Right cardiac atrium (tissue), 5 donors: ENCODE data around the gene P2RY6. TPM values are rescaled to one million over a fixed set of nuclear protein-coding genes. Genes with fewer than 3 reads are reported as not detected.

Experiments used
- ATAC-seq, 2 donors: fragments of 200-7000 bp; cut with Tn5 transposase; one replicate each; pipeline versions ENCODE4 v1.8.0 to v1.9.1; 2020; ENCODE audit warnings: moderate library complexity in 2 of 2, mild to moderate bottlenecking in 1 of 2
- DNase-seq, 3 donors: peaks; one replicate each; pipeline ENCODE4 v3.0.0-alpha.2; 2020
- H3K27ac ChIP-seq: one replicate; pipeline ENCODE4 v1.5.1; 2013; ENCODE audit warnings: mild to moderate bottlenecking, low read length, control low read depth, moderate library complexity
- H3K27me3 ChIP-seq: one replicate; pipeline ENCODE4 v1.6.1; 2013; ENCODE audit not compliant: control insufficient read depth, insufficient read depth
- H3K4me1 ChIP-seq: one replicate; pipeline ENCODE4 v1.6.1; 2013; ENCODE audit warnings: low read length; ENCODE audit not compliant: control insufficient read depth, insufficient read depth
- H3K4me3 ChIP-seq: one replicate; pipeline ENCODE4 v1.5.1; 2013; ENCODE audit warnings: low read length, control low read depth
- H3K9me3 ChIP-seq: one replicate; pipeline ENCODE4 v1.6.1; 2013; ENCODE audit warnings: low read length; ENCODE audit not compliant: control insufficient read depth
- WGBS: extraction: QIAGEN DNeasy Blood & Tissue Kit; methylation state at CpG from one replicate; pipeline ENCODE4 v1.1.7; 2013; 5-methylcytosine and 5-hydroxymethylcytosine counted together
- intact Hi-C, 4 donors: fragments of 100-400 bp; cut with DNase I; formaldehyde crosslinking; loops; one replicate each; pipeline versions ENCODE4 v1.11.0 to v1.14.0; 2022 to 2023
- polyA plus RNA-seq: library from polyadenylated mRNA; stranded (reverse); fragments of 200-250 nt; gene quantifications from one replicate; pipeline ENCODE4 v1.2.3, GENCODE V29; 2013
- total RNA-seq, 4 donors: library from RNA; stranded (reverse); fragmentation: NEBNext Ultra II Directional; extraction: Animal tissue kit (Norgen Biotek cat#: 25700); gene quantifications; one replicate each; pipeline ENCODE4 v1.2.1, GENCODE V29; 2021
- donor health status: healthy with polysubstance abuse.
- donor health status: DM: no; HTN: yes; CAD: no.
- donor health status: DM: no; HTN: no; CAD: no.
- donor health status: DM: no; HTN: yes; CAD: no; lungs with severe emphysema.
- donor health status: DM: yes; HTN: yes; CAD: no.

P2RY6 gene
- total and polyA plus RNA-seq, 5 donors: 0.70 to 2.7 (median 1.9) TPM

DNA sequence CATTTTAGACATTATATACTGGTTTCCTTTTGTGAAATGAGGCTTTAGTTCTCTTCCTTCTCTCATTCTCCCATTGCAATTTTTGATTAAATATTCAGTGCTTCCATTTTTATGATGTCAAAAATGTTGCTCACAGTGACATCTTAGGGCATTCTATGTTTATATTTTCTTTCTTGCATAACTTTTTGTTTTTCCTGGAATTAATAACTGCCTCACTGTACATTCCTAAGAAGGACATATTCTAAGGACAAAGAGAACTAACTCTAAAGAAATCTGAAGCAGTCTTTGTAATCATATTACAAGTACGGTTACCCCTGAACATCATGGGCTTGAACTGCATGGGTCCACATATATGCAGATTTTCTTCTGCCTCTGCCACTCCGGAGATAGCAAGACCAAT is 25.8 kb upstream of the P2RY6 start:
- 77% methylated on average over 2 of the region's 2 CpGs for WGBS
- intact Hi-C loops: loop anchor here in 2 of 4 donors (10.0 kb wide), 2 partner anchors 412 to 422 kb away; no protein-coding TSS in a partner anchor
- no peaks in the 10 kb centered on the region for H3K27me3 ChIP-seq
- DNase-seq (no peak), ATAC-seq (no peak)
- H3K4me1 ChIP-seq: peaks cover 3% of the 10 kb centered on the region
- H3K9me3 ChIP-seq: no peaks in the 10 kb centered on the region
- H3K27ac ChIP-seq: no peak overlapping the region
- no peak overlapping the region for H3K4me3 ChIP-seq

DNA sequence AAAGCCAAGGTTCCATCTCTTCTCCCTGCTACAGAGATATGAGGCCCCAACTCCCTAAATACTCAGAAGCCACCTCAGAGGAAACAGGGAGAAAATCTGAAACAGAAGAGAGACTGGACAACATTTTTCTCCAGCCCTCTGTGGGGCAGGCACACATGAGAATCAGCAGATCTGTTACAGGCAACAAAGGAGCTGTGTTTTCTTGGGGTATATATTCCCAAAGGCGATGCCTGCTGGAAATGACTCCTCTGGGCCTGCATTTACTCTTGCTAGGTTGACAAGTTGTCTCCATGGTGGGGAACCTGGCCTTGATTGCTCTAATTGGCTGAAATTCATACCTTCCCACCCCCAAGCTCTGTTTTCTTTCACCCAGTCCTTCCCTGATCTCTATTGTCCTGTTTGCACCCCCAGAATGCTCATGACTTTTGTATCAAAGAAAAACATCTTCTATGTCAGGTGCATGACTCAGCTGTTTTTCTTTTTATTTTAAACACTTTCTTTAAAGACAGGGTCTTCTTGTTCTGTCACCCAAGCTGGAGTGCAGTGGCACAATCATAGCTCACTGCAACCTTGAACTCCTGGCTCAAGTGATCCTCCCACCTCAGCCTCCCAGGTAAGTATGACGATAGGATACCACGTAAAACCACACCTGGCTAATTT is 23.5 kb upstream of the P2RY6 start:
- WGBS: 97% methylated on average over 3 of the region's 3 CpGs
- no peaks in the 10 kb centered on the region for H3K27me3 ChIP-seq
- H3K27ac ChIP-seq: no peak overlapping the region
- no peak overlapping the region for H3K4me3 ChIP-seq
- intact Hi-C loops: loop anchor here in 2 of 4 donors (10.0 kb wide), 2 partner anchors 414 to 424 kb away; no protein-coding TSS in a partner anchor
- DNase-seq (no peak), ATAC-seq (no peak)
- H3K9me3 ChIP-seq: no peaks in the 10 kb centered on the region
- no peaks in the 10 kb centered on the region for H3K4me1 ChIP-seq

DNA sequence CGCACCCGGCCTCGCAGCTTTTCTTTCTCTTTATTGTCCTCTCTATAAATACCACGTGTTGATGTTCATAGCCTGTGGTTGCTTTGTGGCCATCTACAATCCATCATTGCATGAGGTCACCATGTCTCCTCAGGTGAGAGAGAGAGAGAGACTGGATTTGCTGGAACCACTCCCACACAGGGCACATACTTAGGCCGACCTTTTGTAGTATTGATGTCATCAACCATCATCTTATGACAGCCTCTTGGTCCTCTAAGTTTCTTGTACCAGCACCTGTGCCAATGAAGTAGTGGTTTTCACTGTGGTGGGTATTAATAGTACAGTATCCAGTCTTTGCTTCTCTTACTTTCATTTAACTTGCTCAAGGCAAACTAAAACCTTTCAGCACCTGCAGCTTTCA is 22.8 kb upstream of the P2RY6 start:
- DNase-seq (no peak), ATAC-seq (peak in 1 of 2 donors; percentile 29)
- H3K27ac ChIP-seq: no peak overlapping the region
- no peaks in the 10 kb centered on the region for H3K27me3 ChIP-seq
- 85% methylated on average over 5 of the region's 5 CpGs for WGBS
- H3K9me3 ChIP-seq: no peaks in the 10 kb centered on the region
- H3K4me3 ChIP-seq: no peak overlapping the region
- H3K4me1 ChIP-seq: no peaks in the 10 kb centered on the region
- intact Hi-C loops: loop anchor here in 2 of 4 donors (10.0 kb wide), 2 partner anchors 415 to 425 kb away; no protein-coding TSS in a partner anchor

GRCh38 chr11:73249853-73250783 is 22.0 kb upstream of the P2RY6 start:
- Histone ChIP-seq H3K4me1 (no peaks in the 10 kb centered on the region), H3K27me3 (no peaks in the 10 kb centered on the region), H3K27ac (no peak overlapping the region), H3K4me3 (no peak overlapping the region), H3K9me3 (no peaks in the 10 kb centered on the region)
- 94% methylated on average over 11 of the region's 11 CpGs for WGBS
- DNase-seq: no peak
- no peak for ATAC-seq
- intact Hi-C loops: loop anchor here in 2 of 4 donors (10.0 kb wide), 2 partner anchors 415 to 425 kb away; no protein-coding TSS in a partner anchor

- ATAC-seq (no peak), DNase-seq (no peak)
- Histone ChIP-seq H3K9me3 (no peaks in the 10 kb centered on the region), H3K27ac (no peak overlapping the region), H3K4me1 (peaks cover 4% of the 10 kb centered on the region), H3K4me3 (no peak overlapping the region), H3K27me3 (no peaks in the 10 kb centered on the region)
- intact Hi-C loops: no loop called here
- 71% methylated on average over 4 of the region's 4 CpGs for WGBS
These were observed 19.5 kb upstream of the P2RY6 start for GRCh38 chr11:73252577-73253191.

GRCh38 chr11:73257342-73258103 is 14.6 kb upstream of the P2RY6 start:
- H3K4me1 ChIP-seq: peaks cover 11% of the 10 kb centered on the region
- peak; percentile 78 to 85 (median 82) for DNase-seq
- H3K27ac ChIP-seq: peak overlapping the region; percentile 1
- no peaks in the 10 kb centered on the region for H3K27me3 ChIP-seq
- no peak overlapping the region for H3K4me3 ChIP-seq
- H3K9me3 ChIP-seq: no peaks in the 10 kb centered on the region
- WGBS: 51% methylated on average over 6 of the region's 6 CpGs
- peak; percentile 76 to 83 for ATAC-seq
- intact Hi-C loops: no loop called here

DNA sequence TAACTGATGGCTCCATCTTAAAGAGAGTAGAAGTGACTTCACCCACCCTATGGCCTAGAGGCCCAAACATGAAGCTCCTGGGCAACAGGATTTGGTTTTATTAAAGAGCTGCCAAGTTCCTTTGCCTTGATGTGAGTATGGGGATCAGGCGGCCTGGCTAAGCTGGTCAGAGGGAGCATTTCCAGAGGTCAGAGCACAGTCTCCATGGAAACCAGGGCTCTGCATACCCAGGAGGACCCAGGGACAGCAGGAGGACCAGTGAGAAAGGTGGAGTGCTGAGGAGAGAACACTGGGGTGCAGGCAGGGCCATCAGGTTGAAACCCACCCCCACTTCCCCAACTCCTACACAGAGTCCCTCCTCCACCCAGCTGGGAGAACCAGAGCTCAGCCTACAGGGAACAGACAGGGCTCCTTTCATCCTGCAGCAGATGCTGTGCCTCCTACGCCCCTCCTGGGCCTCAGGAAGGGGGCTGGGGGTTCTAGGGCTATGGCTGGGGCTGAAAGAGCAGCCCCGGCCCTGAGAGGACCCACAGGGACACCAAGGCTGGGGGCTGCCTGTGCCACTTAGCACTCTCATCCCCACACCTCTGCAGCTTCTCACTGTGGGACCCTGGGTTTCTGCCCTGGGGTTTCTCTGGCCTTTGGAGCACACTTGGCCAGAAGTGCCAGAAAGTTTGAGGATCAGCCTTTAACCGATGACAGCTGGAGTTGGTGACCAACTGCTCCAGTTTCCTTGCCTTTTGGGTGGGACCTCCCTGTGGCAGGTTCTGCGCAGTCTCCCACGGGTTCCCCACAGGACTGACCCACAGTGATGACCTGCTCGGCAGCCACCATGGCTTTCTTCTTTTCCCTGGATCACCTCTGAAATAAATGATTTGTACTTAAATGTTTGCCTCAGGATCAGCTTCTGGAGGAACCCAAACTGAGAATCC is 13.8 kb upstream of the P2RY6 start:
- H3K9me3 ChIP-seq: no peaks in the 10 kb centered on the region
- no peaks in the 10 kb centered on the region for H3K27me3 ChIP-seq
- peak in 1 of 3 donors; percentile 20 for DNase-seq
- peaks cover 11% of the 10 kb centered on the region for H3K4me1 ChIP-seq
- ATAC-seq: peak; percentile 9 to 14
- no peak overlapping the region for H3K4me3 ChIP-seq
- intact Hi-C loops: no loop called here
- 79% methylated on average over 7 of the region's 7 CpGs for WGBS
- H3K27ac ChIP-seq: peak overlapping the region; percentile 1

GRCh38 chr11:73259406-73260126 is 12.6 kb upstream of the P2RY6 start:
- Histone ChIP-seq H3K4me3 (no peak overlapping the region), H3K4me1 (peaks cover 11% of the 10 kb centered on the region), H3K27ac (no peak overlapping the region), H3K9me3 (no peaks in the 10 kb centered on the region), H3K27me3 (no peaks in the 10 kb centered on the region)
- intact Hi-C loops: no loop called here
- WGBS: 93% methylated on average over 3 of the region's 3 CpGs
- no peak for ATAC-seq
- DNase-seq: no peak

DNA sequence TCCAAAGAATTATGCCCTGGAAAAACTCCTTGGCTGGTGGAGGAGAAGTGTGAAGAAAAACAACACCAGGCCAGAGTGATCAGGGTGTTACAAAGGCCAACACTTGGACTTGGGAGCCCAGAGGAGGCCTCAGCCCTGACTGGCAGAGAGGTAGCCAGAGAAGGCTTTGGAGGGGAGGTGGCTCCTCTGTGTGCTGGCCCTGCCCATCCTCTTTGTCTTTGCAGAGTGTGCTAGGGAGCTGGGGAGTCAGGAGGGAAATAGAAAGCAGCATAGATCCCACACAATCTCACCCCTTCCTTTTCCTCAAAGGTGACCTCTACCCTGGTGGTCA is 12.0 kb upstream of the P2RY6 start:
- ATAC-seq: no peak
- Histone ChIP-seq H3K9me3 (no peaks in the 10 kb centered on the region), H3K27ac (no peak overlapping the region), H3K27me3 (no peaks in the 10 kb centered on the region), H3K4me1 (peaks cover 11% of the 10 kb centered on the region), H3K4me3 (no peak overlapping the region)
- intact Hi-C loops: no loop called here
- DNase-seq: no peak
